GM23338 (cell line): ENCODE data around the gene GLRX. TPM values are rescaled to one million over a fixed set of nuclear protein-coding genes. Genes with fewer than 3 reads are reported as not detected.
"Not testable (repeated sequence)": the region's sequence is repeated elsewhere in the genome, so short reads cannot be mapped to it uniquely, and the experiment has no call there.

ENCODE experiments used
- ATAC-seq: fragments of 200-7000 bp; cut with Tn5 transposase; 3 replicates; pipeline ENCODE4 v1.9.1; 2020
- DNase-seq: peaks from one replicate; pipeline ENCODE4 v3.0.0-alpha.2; 2015; ENCODE audit warnings: low spot score
- H2AFZ ChIP-seq: fragments of 200-600 bp; sonication (generic); 2 replicates; pipeline ENCODE4 v1.8.0; 2016; ENCODE audit warnings: antibody characterized with exemption, mild to moderate bottlenecking, moderate library complexity
- H3F3A ChIP-seq: fragments of 200-600 bp; sonication (generic); replicated peaks from 2 replicates; pipeline ENCODE4 v1.8.0; 2017; ENCODE audit warnings: antibody characterized with exemption, mixed run types, low read depth
- H3K27ac ChIP-seq: fragments of 200-600 bp; sonication (generic); 2 replicates; pipeline ENCODE4 v1.6.1; 2016; ENCODE audit warnings: low read depth
- H3K27me3 ChIP-seq: fragments of 200-600 bp; sonication (generic); 2 replicates; pipeline ENCODE4 v1.8.0; 2016; ENCODE audit warnings: mild to moderate bottlenecking, mixed run types, moderate library complexity; ENCODE audit not compliant: insufficient read depth
- H3K36me3 ChIP-seq: fragments of 200-600 bp; sonication (generic); 2 replicates; pipeline ENCODE4 v1.8.0; 2016; ENCODE audit warnings: mild to moderate bottlenecking; ENCODE audit not compliant: insufficient read depth
- H3K4me1 ChIP-seq: fragments of 200-600 bp; sonication (generic); 2 replicates; pipeline ENCODE4 v1.8.0; 2016; ENCODE audit warnings: mild to moderate bottlenecking, moderate library complexity; ENCODE audit not compliant: insufficient read depth
- H3K4me2 ChIP-seq: fragments of 200-600 bp; sonication (generic); 2 replicates; pipeline ENCODE4 v1.7.1; 2017; ENCODE audit warnings: mixed run types
- H3K4me3 ChIP-seq: fragments of 200-600 bp; sonication (generic); 2 replicates; pipeline ENCODE4 v1.6.1; 2016; ENCODE audit warnings: mixed run types
- H3K79me2 ChIP-seq: fragments of 200-600 bp; sonication (generic); replicated peaks from 2 replicates; pipeline ENCODE4 v1.8.0; 2017; ENCODE audit warnings: mild to moderate bottlenecking; ENCODE audit not compliant: insufficient read depth
- H3K9me2 ChIP-seq: fragments of 200-600 bp; sonication (generic); 2 replicates; pipeline ENCODE4 v1.8.0; 2017; ENCODE audit not compliant: insufficient read depth
- H4K20me1 ChIP-seq: fragments of 200-600 bp; sonication (generic); replicated peaks from 2 replicates; pipeline ENCODE4 v1.8.0; 2017; ENCODE audit warnings: mild to moderate bottlenecking; ENCODE audit not compliant: insufficient read depth
- H3K27ac Mint-ChIP-seq: 2 replicates; pipeline ENCODE4 v1.8.0; 2020; ENCODE audit warnings: inconsistent platforms, mild to moderate bottlenecking, moderate library complexity, mixed read lengths
- H3K27me3 Mint-ChIP-seq: 3 replicates; pipeline ENCODE4 v1.8.0; 2022; ENCODE audit warnings: low read depth, mild to moderate bottlenecking, moderate library complexity, mixed read lengths, inconsistent platforms; ENCODE audit not compliant: insufficient read depth, poor library complexity
- H3K36me3 Mint-ChIP-seq: 3 replicates; pipeline ENCODE4 v1.8.0; 2021; ENCODE audit warnings: low read depth, mild to moderate bottlenecking, inconsistent platforms, moderate library complexity, mixed read lengths
- H3K4me1 Mint-ChIP-seq: 3 replicates; pipeline ENCODE4 v1.8.0; 2020; ENCODE audit warnings: mild to moderate bottlenecking, inconsistent platforms, mixed read lengths
- H3K4me3 Mint-ChIP-seq: 3 replicates; pipeline ENCODE4 v1.8.0; 2021; ENCODE audit warnings: moderate library complexity, mild to moderate bottlenecking, inconsistent platforms, mixed read lengths
- H3K9me3 Mint-ChIP-seq: 3 replicates; pipeline ENCODE4 v1.8.0; 2020; ENCODE audit warnings: moderate library complexity, mild to moderate bottlenecking, inconsistent platforms, mixed read lengths
- EZH2 ChIP-seq: fragments of 200-600 bp; sonication (generic); IDR thresholded peaks from one replicate; pipeline ENCODE4 v1.8.0; 2017; ENCODE audit warnings: antibody characterized with exemption, mild to moderate bottlenecking, low read depth; ENCODE audit not compliant: unreplicated experiment
- NANOG ChIP-seq: IDR thresholded peaks from 2 replicates; pipeline ENCODE4 v1.6.1; 2016; ENCODE audit warnings: antibody characterized with exemption, borderline replicate concordance
- POLR2AphosphoS5 ChIP-seq: IDR thresholded peaks from 2 replicates; pipeline ENCODE4 v1.6.1; 2016; ENCODE audit warnings: antibody characterized with exemption, low read depth
- REST ChIP-seq: IDR thresholded peaks from one replicate; pipeline ENCODE4 v1.6.1; 2018; ENCODE audit warnings: antibody characterized with exemption; ENCODE audit not compliant: unreplicated experiment
- STAT1 ChIP-seq: IDR thresholded peaks from one replicate; pipeline ENCODE4 v1.6.1; 2016; ENCODE audit warnings: antibody characterized with exemption; ENCODE audit not compliant: unreplicated experiment
- ZNF114 ChIP-seq: fragments of 250-450 bp; sonication (Bioruptor Pico); IDR thresholded peaks from 2 replicates; pipeline ENCODE4 v1.5.0; 2020; ENCODE audit warnings: mild to moderate bottlenecking, moderate library complexity
- polyA plus RNA-seq: library from polyadenylated mRNA; unstranded; fragments of >200 nt; fragmentation: Nextera tagmentation; extraction: Ambion mirVana; gene quantifications from 2 replicates; pipeline ENCODE4 v1.2.1, GENCODE V29; 2016
- total RNA-seq: library from RNA; depleted of rRNA; stranded (reverse); fragments of >200 nt; shearing (Covaris generic); gene quantifications from 2 replicates; pipeline ENCODE4 v1.2.3, GENCODE V29; 2014

Gene GLRX
- total and polyA plus RNA-seq, 2 experiments from 2014 or later, result 9.5 to 42.2 TPM

- H4K20me1 ChIP-seq, H3K4me2 ChIP-seq, H3K27me3 ChIP-seq, H2AFZ ChIP-seq, H3K79me2 ChIP-seq, ATAC-seq, H3K4me3 ChIP-seq, DNase-seq, H3K27ac ChIP-seq, H3K36me3 Mint-ChIP-seq, H3K27me3 Mint-ChIP-seq, H3K36me3 ChIP-seq, H3K4me3 Mint-ChIP-seq, H3K9me3 Mint-ChIP-seq, H3K9me2 ChIP-seq, H3K27ac Mint-ChIP-seq, H3F3A ChIP-seq: not testable (repeated sequence)
- peaks cover 57% of the 10 kb centered on the region for H3K4me1 Mint-ChIP-seq
- peaks cover 21% of the 10 kb centered on the region for H3K4me1 ChIP-seq
Measured at GRCh38 chr5:95811461-95812073, 11.0 kb downstream of the GLRX start.

- peak overlapping the region; percentile 13; the same call in 1 of the 2 replicates for H3K4me2 ChIP-seq
- H3K9me3 Mint-ChIP-seq, H3K27me3 Mint-ChIP-seq, H3K79me2 ChIP-seq, H3K4me3 Mint-ChIP-seq, H3K36me3 ChIP-seq, H3K27me3 ChIP-seq, H4K20me1 ChIP-seq, H3K36me3 Mint-ChIP-seq, ATAC-seq, H3F3A ChIP-seq, H3K9me2 ChIP-seq, H3K4me3 ChIP-seq, H2AFZ ChIP-seq, DNase-seq, H3K27ac Mint-ChIP-seq, H3K27ac ChIP-seq: not testable (repeated sequence)
- H3K4me1 Mint-ChIP-seq, result peaks cover 54% of the 10 kb centered on the region
- H3K4me1 ChIP-seq, result peaks cover 21% of the 10 kb centered on the region
Measured at GRCh38 chr5:95811126-95811423, 11.5 kb downstream of the GLRX start.

GRCh38 chr5:95810305-95811125, 12.0 kb downstream of the GLRX start:
- H3K9me2 ChIP-seq, result no peaks in the 10 kb centered on the region
- DNase-seq (peak; percentile 28), ATAC-seq (peak; percentile 65)
- H4K20me1 ChIP-seq, result no peaks in the 10 kb centered on the region
- H3K4me2 ChIP-seq, result peak overlapping the region; percentile 13
- H3F3A ChIP-seq, result no peaks in the 10 kb centered on the region
- Mint-ChIP-seq H3K36me3 (no peaks in the 10 kb centered on the region), H3K27me3 (peaks cover 5% of the 10 kb centered on the region), H3K4me3 (no peak overlapping the region), H3K27ac (no peak overlapping the region), H3K9me3 (no peaks in the 10 kb centered on the region), H3K4me1 (peaks cover 53% of the 10 kb centered on the region)
- H3K36me3 ChIP-seq, result no peaks in the 10 kb centered on the region
- no peaks in the 10 kb centered on the region for H3K79me2 ChIP-seq
- peaks cover 21% of the 10 kb centered on the region for H3K4me1 ChIP-seq
- no peaks in the 10 kb centered on the region for H3K27me3 ChIP-seq
- no peak overlapping the region for H3K27ac ChIP-seq
- H3K4me3 ChIP-seq, result no peak overlapping the region
- H2AFZ ChIP-seq, result no peak overlapping the region
- TF ChIP-seq STAT1 (no peak), EZH2 (no peak), ZNF114 (CRISPR knock-in tag) (no peak), REST (no peak), POLR2AphosphoS5 (no peak), NANOG (no peak)
